ENCODE data around the gene TTC22.

The TTC22 gene

GRCh38 chr1:54843449-54843848 is 42.3 kb upstream of the TTC22 start:
- Histone ChIP-seq H3K9ac (ENCODE audit: low read length) (no peak overlapping the region), H3K4me2 (ENCODE audit: low read length) (no peak overlapping the region), H3F3A (ENCODE audit: insufficient read depth, low read length) (no peaks in the 10 kb centered on the region), H3K27me3 (ENCODE audit: insufficient read depth, low read length) (no peaks in the 10 kb centered on the region), H3K9me2 (ENCODE audit: low read depth, low read length) (no peaks in the 10 kb centered on the region), H4K20me1 (ENCODE audit: insufficient read depth, low read length) (no peaks in the 10 kb centered on the region), H2AFZ (ENCODE audit: low read length) (no peak overlapping the region), H3K79me2 (ENCODE audit: insufficient read depth, low read length) (no peaks in the 10 kb centered on the region), H3K4me1 (ENCODE audit: insufficient read depth, low read length, severe bottlenecking) (no peaks in the 10 kb centered on the region), H3K4me3 (ENCODE audit: low read depth, low read length, poor library complexity, severe bottlenecking) (no peak overlapping the region), H3K9me3 (ENCODE audit: low read length) (no peaks in the 10 kb centered on the region), H3K27ac (ENCODE audit: low read depth, low read length, poor library complexity, severe bottlenecking) (no peak overlapping the region), H3K36me3 (ENCODE audit: insufficient read depth, low read length) (peaks cover 16% of the 10 kb centered on the region)
- TF ChIP-seq CTCF (IDR thresholded peaks at IDR 0.05; ENCODE audit: low read length) (no peak), EZH2 (IDR thresholded peaks at IDR 0.05; ENCODE audit: borderline replicate concordance, low read length) (no peak)

GRCh38 chr1:54842963-54843362 is 41.8 kb upstream of the TTC22 start:
- Histone ChIP-seq H3K9me2 (ENCODE audit: low read depth, low read length) (no peaks in the 10 kb centered on the region), H3K4me2 (ENCODE audit: low read length) (no peak overlapping the region), H3K4me1 (ENCODE audit: insufficient read depth, low read length, severe bottlenecking) (no peaks in the 10 kb centered on the region), H3K27me3 (ENCODE audit: insufficient read depth, low read length) (no peaks in the 10 kb centered on the region), H2AFZ (ENCODE audit: low read length) (no peak overlapping the region), H4K20me1 (ENCODE audit: insufficient read depth, low read length) (no peaks in the 10 kb centered on the region), H3K9me3 (ENCODE audit: low read length) (no peaks in the 10 kb centered on the region), H3K4me3 (ENCODE audit: low read depth, low read length, poor library complexity, severe bottlenecking) (no peak overlapping the region), H3K36me3 (ENCODE audit: insufficient read depth, low read length) (peaks cover 11% of the 10 kb centered on the region), H3K27ac (ENCODE audit: low read depth, low read length, poor library complexity, severe bottlenecking) (no peak overlapping the region), H3F3A (ENCODE audit: insufficient read depth, low read length) (no peaks in the 10 kb centered on the region), H3K79me2 (ENCODE audit: insufficient read depth, low read length) (no peaks in the 10 kb centered on the region), H3K9ac (ENCODE audit: low read length) (no peak overlapping the region)
- no peak for TF ChIP-seq CTCF (IDR thresholded peaks at IDR 0.05; ENCODE audit: low read length)
- TF ChIP-seq EZH2 (IDR thresholded peaks at IDR 0.05; ENCODE audit: borderline replicate concordance, low read length) = no peak

- TF ChIP-seq EZH2 (IDR thresholded peaks at IDR 0.05; ENCODE audit: borderline replicate concordance, low read length) (no peak), CTCF (IDR thresholded peaks at IDR 0.05; ENCODE audit: low read length) (no peak)
- no peaks in the 10 kb centered on the region for H3K27me3 ChIP-seq (ENCODE audit: insufficient read depth, low read length)
- no peak overlapping the region for H3K4me2 ChIP-seq (ENCODE audit: low read length)
Measured at GRCh38 chr1:54842206-54842915, 41.2 kb upstream of the TTC22 start.

More at GRCh38 chr1:54842206-54842915, 41.2 kb upstream of the TTC22 start:
- Histone ChIP-seq H3K27ac (ENCODE audit: low read depth, low read length, poor library complexity, severe bottlenecking) (no peak overlapping the region), H3K9ac (ENCODE audit: low read length) (no peak overlapping the region), H3K36me3 (ENCODE audit: insufficient read depth, low read length) (peaks cover 5% of the 10 kb centered on the region; the same call in 1 of the 2 replicates), H3K79me2 (ENCODE audit: insufficient read depth, low read length) (no peaks in the 10 kb centered on the region), H3K9me3 (ENCODE audit: low read length) (no peaks in the 10 kb centered on the region), H2AFZ (ENCODE audit: low read length) (no peak overlapping the region), H4K20me1 (ENCODE audit: insufficient read depth, low read length) (no peaks in the 10 kb centered on the region), H3K4me1 (ENCODE audit: insufficient read depth, low read length, severe bottlenecking) (no peaks in the 10 kb centered on the region), H3K4me3 (ENCODE audit: low read depth, low read length, poor library complexity, severe bottlenecking) (no peak overlapping the region), H3K9me2 (ENCODE audit: low read depth, low read length) (no peaks in the 10 kb centered on the region), H3F3A (ENCODE audit: insufficient read depth, low read length) (no peaks in the 10 kb centered on the region)
